Peyer's patch (tissue), 4 donors: ENCODE data around the gene CNOT6L. TPM values are rescaled to one million over a fixed set of nuclear protein-coding genes. Genes with fewer than 3 reads are reported as not detected.

Source experiments
- DNase-seq, 3 donors: peaks; one replicate each; pipeline ENCODE4 v3.0.0-alpha.2; 2017 to 2019
- H3K27ac ChIP-seq, 4 donors: fragments of 200-600 bp; sonication (generic); one replicate each; pipeline ENCODE4 v1.5.1; 2016 to 2019
- H3K27me3 ChIP-seq, 2 donors: fragments of 200-600 bp; sonication (generic); one replicate each; pipeline ENCODE4 v1.5.1; 2019
- H3K36me3 ChIP-seq, 3 donors: fragments of 200-600 bp; sonication (generic); one replicate each; pipeline ENCODE4 v1.5.1; 2016 to 2019
- H3K4me1 ChIP-seq, 4 donors: fragments of 200-600 bp; sonication (generic); one replicate each; pipeline ENCODE4 v1.5.1; 2016 to 2019
- H3K4me3 ChIP-seq, 4 donors: fragments of 200-600 bp; sonication (generic); 1 replicate in 3 of 4; 2 replicates in 1 of 4; pipeline ENCODE4 v1.5.1; 2016 to 2019; ENCODE audit warnings: mild to moderate bottlenecking in 1 of 4
- H3K9me3 ChIP-seq, 4 donors: fragments of 200-600 bp; sonication (generic); one replicate each; pipeline ENCODE4 v1.5.1; 2016 to 2019; ENCODE audit warnings: mild to moderate bottlenecking in 1 of 4
- POLR2A ChIP-seq, 2 donors: fragments of 450-650 bp; IDR thresholded peaks; one replicate each; pipeline ENCODE4 v1.5.1; 2017; ENCODE audit warnings: antibody characterized with exemption in 2 of 2, mild to moderate bottlenecking in 2 of 2, moderate library complexity in 2 of 2
- total RNA-seq, 4 donors: library from RNA; depleted of rRNA; stranded (reverse); fragments of >200 nt; gene quantifications; one replicate each; pipeline ENCODE4 v1.1.0, GENCODE V29; 2016
- TF ChIP-seq, protein P1 (sequence below), 6 experiments: fragments of 450-650 bp in 4 of 6; fragments of 200-600 bp in 2 of 6; sonication (generic) in 1 of 6; IDR thresholded peaks; one replicate each; pipeline ENCODE4 v1.5.1; 2017 to 2019; ENCODE audit warnings: antibody characterized with exemption in 6 of 6, mild to moderate bottlenecking in 3 of 6, moderate library complexity in 1 of 6

CNOT6L gene
- total RNA-seq, 4 donors from 2014 or later: 20.4 to 43.3 (median 33.6) TPM

DNA sequence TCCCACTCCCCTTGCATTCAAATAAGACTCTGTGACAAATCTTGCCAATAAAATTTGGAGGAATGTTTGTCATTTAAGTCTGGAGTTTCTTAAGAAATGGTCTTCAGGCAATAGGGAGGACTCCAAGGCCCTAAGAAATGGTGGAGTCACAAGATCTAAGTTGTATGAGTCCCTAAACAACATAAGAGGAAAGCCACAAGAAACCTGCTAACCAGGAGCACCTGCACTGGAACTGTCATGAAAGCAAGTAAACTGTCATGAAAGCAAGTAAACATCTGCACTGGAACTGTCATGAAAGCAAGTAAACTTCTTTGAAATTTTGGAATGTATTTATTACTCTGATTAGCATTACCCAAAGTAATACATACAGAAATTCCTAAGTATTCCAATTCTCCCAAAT lies 3.5 kb downstream of the CNOT6L start:
- DNase-seq: no peak
- no peak overlapping the region for H3K27ac ChIP-seq
- no peak for TF ChIP-seq POLR2A (IDR thresholded peaks at IDR 0.05)
- TF ChIP-seq, protein P1, sequence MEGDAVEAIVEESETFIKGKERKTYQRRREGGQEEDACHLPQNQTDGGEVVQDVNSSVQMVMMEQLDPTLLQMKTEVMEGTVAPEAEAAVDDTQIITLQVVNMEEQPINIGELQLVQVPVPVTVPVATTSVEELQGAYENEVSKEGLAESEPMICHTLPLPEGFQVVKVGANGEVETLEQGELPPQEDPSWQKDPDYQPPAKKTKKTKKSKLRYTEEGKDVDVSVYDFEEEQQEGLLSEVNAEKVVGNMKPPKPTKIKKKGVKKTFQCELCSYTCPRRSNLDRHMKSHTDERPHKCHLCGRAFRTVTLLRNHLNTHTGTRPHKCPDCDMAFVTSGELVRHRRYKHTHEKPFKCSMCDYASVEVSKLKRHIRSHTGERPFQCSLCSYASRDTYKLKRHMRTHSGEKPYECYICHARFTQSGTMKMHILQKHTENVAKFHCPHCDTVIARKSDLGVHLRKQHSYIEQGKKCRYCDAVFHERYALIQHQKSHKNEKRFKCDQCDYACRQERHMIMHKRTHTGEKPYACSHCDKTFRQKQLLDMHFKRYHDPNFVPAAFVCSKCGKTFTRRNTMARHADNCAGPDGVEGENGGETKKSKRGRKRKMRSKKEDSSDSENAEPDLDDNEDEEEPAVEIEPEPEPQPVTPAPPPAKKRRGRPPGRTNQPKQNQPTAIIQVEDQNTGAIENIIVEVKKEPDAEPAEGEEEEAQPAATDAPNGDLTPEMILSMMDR (IDR thresholded peaks at IDR 0.05): no peak

DNA sequence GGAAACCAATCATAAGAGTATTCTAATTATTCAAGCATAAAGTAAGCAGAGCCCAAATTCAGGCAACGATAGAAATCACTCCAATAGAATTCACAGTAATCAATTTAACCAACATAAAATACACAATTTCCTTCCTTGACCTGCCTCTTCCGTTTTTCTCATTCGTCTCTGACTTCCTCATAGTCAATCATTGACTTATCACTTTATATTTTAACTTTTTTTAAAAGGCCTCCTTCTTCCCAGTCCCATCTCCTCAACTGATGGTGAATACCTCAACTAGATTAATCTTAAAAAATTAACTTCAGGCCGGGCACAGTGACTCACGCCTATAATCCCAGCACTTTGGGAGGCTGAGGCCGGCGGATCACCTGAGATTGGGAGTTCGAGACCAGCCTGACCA lies 13.3 kb downstream of the CNOT6L start:
- H3K27ac ChIP-seq: no peak overlapping the region
- TF ChIP-seq, protein P1 (IDR thresholded peaks at IDR 0.05): no peak
- no peak for TF ChIP-seq POLR2A (IDR thresholded peaks at IDR 0.05)
- no peaks in the 10 kb centered on the region for H3K27me3 ChIP-seq
- H3K4me1 ChIP-seq: peaks cover 0 to 32% (median 9%) of the 10 kb centered on the region in 4 donors
- no peaks in the 10 kb centered on the region for H3K36me3 ChIP-seq
- H3K4me3 ChIP-seq: no peak overlapping the region
- no peaks in the 10 kb centered on the region for H3K9me3 ChIP-seq
- DNase-seq: no peak

More for the DNA sequence above, 3.5 kb downstream of the CNOT6L start:
- no peaks in the 10 kb centered on the region for H3K27me3 ChIP-seq
- H3K36me3 ChIP-seq: no peaks in the 10 kb centered on the region
- H3K4me1 ChIP-seq: peaks cover 0 to 38% (median 7%) of the 10 kb centered on the region in 4 donors
- no peak overlapping the region for H3K4me3 ChIP-seq
- H3K9me3 ChIP-seq: no peaks in the 10 kb centered on the region

DNA sequence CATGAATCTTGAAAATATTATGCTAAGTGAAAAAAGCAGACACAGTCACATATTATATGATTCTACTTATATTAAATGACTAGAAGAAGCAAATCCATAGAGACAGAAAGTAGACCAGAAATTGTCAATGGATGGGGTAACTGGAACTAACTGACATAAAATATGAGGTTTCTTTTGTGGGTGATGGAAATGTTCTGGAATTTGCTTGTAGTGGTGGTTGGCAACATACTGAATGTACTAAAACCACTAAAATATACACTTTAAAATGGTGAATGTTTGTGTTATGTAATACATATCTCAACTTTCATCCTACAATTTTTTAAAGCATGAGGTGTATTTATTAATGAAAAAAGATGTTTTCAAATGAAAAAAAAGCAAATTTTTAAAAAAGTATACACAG lies 14.7 kb downstream of the CNOT6L start:
- DNase-seq: no peak
- no peak for TF ChIP-seq POLR2A (IDR thresholded peaks at IDR 0.05)
- TF ChIP-seq, protein P1 (IDR thresholded peaks at IDR 0.05): no peak
- Histone ChIP-seq H3K4me3 (no peak overlapping the region), H3K27ac (no peak overlapping the region), H3K27me3 (no peaks in the 10 kb centered on the region), H3K36me3 (no peaks in the 10 kb centered on the region), H3K9me3 (no peaks in the 10 kb centered on the region), H3K4me1 (peaks cover 0 to 32% (median 10%) of the 10 kb centered on the region in 4 donors)

DNA sequence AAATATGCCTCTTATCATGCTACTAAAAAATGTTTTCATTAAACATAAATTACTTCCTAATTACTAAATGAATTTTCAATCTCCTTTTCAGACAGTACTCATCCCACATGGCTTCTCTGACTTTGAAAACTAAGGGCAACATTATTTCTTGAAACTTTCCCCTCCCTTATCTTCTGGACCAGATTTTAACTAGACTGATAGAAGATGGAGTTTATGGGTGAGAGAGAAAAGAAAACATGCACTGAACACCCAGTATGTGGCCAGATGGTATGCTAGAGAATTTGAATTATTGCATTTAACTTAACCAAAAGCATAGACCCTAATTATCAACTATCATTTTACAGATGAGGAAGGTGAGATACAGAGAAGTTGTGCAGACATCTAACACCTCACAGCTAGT lies 16.8 kb downstream of the CNOT6L start:
- peaks cover 0 to 32% (median 11%) of the 10 kb centered on the region in 4 donors for H3K4me1 ChIP-seq
- no peak for DNase-seq
- H3K9me3 ChIP-seq: no peaks in the 10 kb centered on the region
- no peak for TF ChIP-seq POLR2A (IDR thresholded peaks at IDR 0.05)
- TF ChIP-seq, protein P1 (IDR thresholded peaks at IDR 0.05): no peak
- H3K27ac ChIP-seq: no peak overlapping the region
- H3K4me3 ChIP-seq: no peak overlapping the region
- H3K36me3 ChIP-seq: no peaks in the 10 kb centered on the region
- H3K27me3 ChIP-seq: no peaks in the 10 kb centered on the region

DNA sequence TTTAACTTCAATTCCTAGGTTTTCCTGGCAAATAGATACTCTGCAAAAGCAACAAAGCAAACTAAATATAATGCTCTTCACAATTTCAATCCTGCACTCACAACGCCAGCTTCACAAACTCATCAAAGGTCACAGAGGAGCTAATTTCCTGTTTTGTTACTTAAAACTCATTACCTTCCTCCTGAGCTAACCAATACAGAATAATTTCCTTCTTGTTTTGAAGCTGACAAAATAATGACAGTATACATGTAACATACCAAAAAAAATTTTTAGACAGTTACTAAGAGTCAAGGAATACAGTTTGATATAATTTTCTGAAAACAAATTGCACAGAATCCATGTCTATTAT lies 17.9 kb downstream of the CNOT6L start:
- Histone ChIP-seq H3K4me3 (no peak overlapping the region), H3K27ac (peak overlapping the region in 2 of 4 donors; percentile 28 to 32), H3K4me1 (peaks cover 0 to 32% (median 11%) of the 10 kb centered on the region in 4 donors), H3K9me3 (no peaks in the 10 kb centered on the region), H3K36me3 (no peaks in the 10 kb centered on the region), H3K27me3 (no peaks in the 10 kb centered on the region)
- TF ChIP-seq POLR2A (IDR thresholded peaks at IDR 0.05): no peak
- TF ChIP-seq, protein P1 (IDR thresholded peaks at IDR 0.05): no peak
- no peak for DNase-seq
